Measurements from ENCODE around the gene MUC13. TPM values are rescaled to one million over a fixed set of nuclear protein-coding genes. Genes with fewer than 3 reads are reported as not detected.

The MUC13 gene
- total RNA-seq, 4 donors from 2014 or later: 0.19 TPM; not detected in 3

GRCh38 chr3:124927574-124928045 is 6.9 kb downstream of the MUC13 start:
- WGBS, 2 donors: 82 to 85% methylated on average over 2 of the region's 2 CpGs
- DNase-seq: no peak
- H3K27ac ChIP-seq: no peak overlapping the region
- H3K36me3 ChIP-seq: no peaks in the 10 kb centered on the region
- H3K4me3 ChIP-seq: no peak overlapping the region
- TF ChIP-seq CTCF (IDR thresholded peaks at IDR 0.05): no peak
- no peaks in the 10 kb centered on the region for H3K9me3 ChIP-seq
- intact Hi-C loops (cut with DNase I): loop anchor here (5.0 kb wide), 1 partner anchor 655 kb away; no protein-coding TSS in a partner anchor
- H3K4me1 ChIP-seq: no peaks in the 10 kb centered on the region
- no peaks in the 10 kb centered on the region for H3K27me3 ChIP-seq

- no peak for DNase-seq
- Histone ChIP-seq H3K36me3 (no peaks in the 10 kb centered on the region), H3K27me3 (no peaks in the 10 kb centered on the region), H3K4me1 (no peaks in the 10 kb centered on the region), H3K27ac (no peak overlapping the region), H3K9me3 (no peaks in the 10 kb centered on the region), H3K4me3 (no peak overlapping the region)
- WGBS, 2 donors: 58 to 86% methylated on average over 4 of the region's 4 CpGs
- intact Hi-C loops (cut with DNase I): loop anchor here (5.0 kb wide), 1 partner anchor 656 kb away; no protein-coding TSS in a partner anchor
- TF ChIP-seq POLR2A (IDR thresholded peaks at IDR 0.05): no peak
- TF ChIP-seq CTCF (IDR thresholded peaks at IDR 0.05): no peak
These were observed 8.0 kb downstream of the MUC13 start for GRCh38 chr3:124926426-124927101.

- DNase-seq: no peak
- no peaks in the 10 kb centered on the region for H3K27me3 ChIP-seq
- no peaks in the 10 kb centered on the region for H3K4me1 ChIP-seq
- H3K4me3 ChIP-seq: no peak overlapping the region
- TF ChIP-seq CTCF (IDR thresholded peaks at IDR 0.05) (no peak), POLR2A (IDR thresholded peaks at IDR 0.05) (no peak)
- no peaks in the 10 kb centered on the region for H3K9me3 ChIP-seq
- WGBS, 2 donors: 80 to 81% methylated on average over 2 of the region's 2 CpGs
- H3K27ac ChIP-seq: no peak overlapping the region
- H3K36me3 ChIP-seq: no peaks in the 10 kb centered on the region
- intact Hi-C loops (cut with DNase I): loop anchor here (5.0 kb wide), 1 partner anchor 658 kb away; no protein-coding TSS in a partner anchor
These were observed 9.8 kb downstream of the MUC13 start for GRCh38 chr3:124924741-124925140.

- H3K27me3 ChIP-seq: no peaks in the 10 kb centered on the region
- no peak for DNase-seq
- H3K36me3 ChIP-seq: no peaks in the 10 kb centered on the region
- TF ChIP-seq CTCF (IDR thresholded peaks at IDR 0.05) (peak in 1 of 6 experiments; percentile 17), POLR2A (IDR thresholded peaks at IDR 0.05) (no peak)
- no peak overlapping the region for H3K27ac ChIP-seq
- H3K4me3 ChIP-seq: no peak overlapping the region
- H3K4me1 ChIP-seq: no peaks in the 10 kb centered on the region
- H3K9me3 ChIP-seq: no peaks in the 10 kb centered on the region
- intact Hi-C loops (cut with DNase I): no loop called here
These were observed 10.7 kb downstream of the MUC13 start for GRCh38 chr3:124923833-124924232.

GRCh38 chr3:124920718-124921117 is 13.8 kb downstream of the MUC13 start:
- 85 to 86% methylated on average over 5 of the region's 5 CpGs for WGBS, 2 donors
- DNase-seq: no peak
- Histone ChIP-seq H3K4me1 (peaks cover 0 to 8% (median 0%) of the 10 kb centered on the region in 3 donors), H3K4me3 (no peak overlapping the region), H3K36me3 (no peaks in the 10 kb centered on the region), H3K27me3 (no peaks in the 10 kb centered on the region), H3K27ac (no peak overlapping the region), H3K9me3 (no peaks in the 10 kb centered on the region)
- no peak for TF ChIP-seq CTCF (IDR thresholded peaks at IDR 0.05)
- no peak for TF ChIP-seq POLR2A (IDR thresholded peaks at IDR 0.05)
- intact Hi-C loops (cut with DNase I): no loop called here

All from esophagus squamous epithelium (tissue), 5 donors.